ENCODE results near the gene SMIM23. TPM values are rescaled to one million over a fixed set of nuclear protein-coding genes. Genes with fewer than 3 reads are reported as not detected.

Gene SMIM23
- total RNA-seq, 4 donors from 2014 or later = not detected

- no peak overlapping the region for H3K27ac ChIP-seq
- no peak overlapping the region for H3K4me3 ChIP-seq
- TF ChIP-seq POLR2A (IDR thresholded peaks at IDR 0.05) = no peak
- TF ChIP-seq CTCF (IDR thresholded peaks at IDR 0.05) = no peak
- no peaks in the 10 kb centered on the region for H3K4me1 ChIP-seq
- H3K9me3 ChIP-seq = peaks cover 0 to 10% (median under 1%) of the 10 kb centered on the region in 3 donors
- no peaks in the 10 kb centered on the region for H3K36me3 ChIP-seq
- intact Hi-C loops (cut with DNase I) = no loop called here
- 76 to 80% methylated on average over 5 to 11 of the region's 11 CpGs for WGBS, 2 donors
- peaks cover 0 to 24% (median 0%) of the 10 kb centered on the region in 4 donors for H3K27me3 ChIP-seq
- DNase-seq = no peak
Measured at GRCh38 chr5:171762021-171762608, 23.5 kb upstream of the SMIM23 start.

GRCh38 chr5:171762903-171763302 lies 22.7 kb upstream of the SMIM23 start:
- intact Hi-C loops (cut with DNase I) = no loop called here
- no peaks in the 10 kb centered on the region for H3K36me3 ChIP-seq
- DNase-seq = no peak
- WGBS, 2 donors = 68 to 71% methylated on average over 9 to 17 of the region's 20 CpGs
- H3K4me3 ChIP-seq = no peak overlapping the region
- H3K27ac ChIP-seq = no peak overlapping the region
- H3K4me1 ChIP-seq = no peaks in the 10 kb centered on the region
- peaks cover 0 to 18% (median 4%) of the 10 kb centered on the region in 3 donors for H3K9me3 ChIP-seq
- no peak for TF ChIP-seq POLR2A (IDR thresholded peaks at IDR 0.05)
- no peak for TF ChIP-seq CTCF (IDR thresholded peaks at IDR 0.05)
- peaks cover 0 to 24% (median 0%) of the 10 kb centered on the region in 4 donors for H3K27me3 ChIP-seq

GRCh38 chr5:171764265-171764664 lies 21.4 kb upstream of the SMIM23 start:
- no peak for DNase-seq
- H3K36me3 ChIP-seq = no peaks in the 10 kb centered on the region
- 88 to 97% methylated on average over 4 to 7 of the region's 8 CpGs for WGBS, 2 donors
- no peak overlapping the region for H3K27ac ChIP-seq
- no peak for TF ChIP-seq POLR2A (IDR thresholded peaks at IDR 0.05)
- no peak for TF ChIP-seq CTCF (IDR thresholded peaks at IDR 0.05)
- peaks cover 0 to 24% (median 0%) of the 10 kb centered on the region in 4 donors for H3K27me3 ChIP-seq
- intact Hi-C loops (cut with DNase I) = no loop called here
- no peak overlapping the region for H3K4me3 ChIP-seq
- peaks cover 0 to 21% (median 4%) of the 10 kb centered on the region in 3 donors for H3K9me3 ChIP-seq
- no peaks in the 10 kb centered on the region for H3K4me1 ChIP-seq

GRCh38 chr5:171766875-171767274 lies 18.7 kb upstream of the SMIM23 start:
- intact Hi-C loops (cut with DNase I) = no loop called here
- Histone ChIP-seq H3K27ac (no peak overlapping the region), H3K27me3 (peaks cover 0 to 31% (median 0%) of the 10 kb centered on the region in 4 donors), H3K9me3 (peaks cover 0 to 21% (median 4%) of the 10 kb centered on the region in 3 donors), H3K4me3 (no peak overlapping the region), H3K4me1 (no peaks in the 10 kb centered on the region), H3K36me3 (no peaks in the 10 kb centered on the region)
- 73 to 75% methylated on average over 2 of the region's 2 CpGs for WGBS, 2 donors
- TF ChIP-seq POLR2A (IDR thresholded peaks at IDR 0.05) (no peak), CTCF (IDR thresholded peaks at IDR 0.05) (no peak)
- no peak for DNase-seq

- Histone ChIP-seq H3K27ac (no peak overlapping the region), H3K27me3 (peaks cover 0 to 17% (median 0%) of the 10 kb centered on the region in 4 donors), H3K36me3 (no peaks in the 10 kb centered on the region), H3K4me3 (no peak overlapping the region), H3K4me1 (no peaks in the 10 kb centered on the region), H3K9me3 (peaks cover 0 to 21% (median 4%) of the 10 kb centered on the region in 3 donors)
- intact Hi-C loops (cut with DNase I) = no loop called here
- no peak for DNase-seq
- WGBS, 2 donors = 38 to 47% methylated on average over 4 of the region's 4 CpGs
- TF ChIP-seq POLR2A (IDR thresholded peaks at IDR 0.05) = no peak
- no peak for TF ChIP-seq CTCF (IDR thresholded peaks at IDR 0.05)
Measured at GRCh38 chr5:171770153-171770552, 15.5 kb upstream of the SMIM23 start.
